Muscle layer of colon (tissue), 2 donors: ENCODE measurements around the gene DHRS13.
"Not testable (repeated sequence)": the region's sequence is repeated elsewhere in the genome, so short reads cannot be mapped to it uniquely, and the experiment has no call there.

Source experiments
- H3K27ac ChIP-seq: one replicate; pipeline ENCODE4 v1.7.0; 2013; ENCODE audit warnings: low read depth, mild to moderate bottlenecking, low read length, moderate library complexity
- H3K27me3 ChIP-seq, 2 donors: one replicate each; pipeline ENCODE4 v1.7.0; 2013; ENCODE audit warnings: low read length in 2 of 2, mild to moderate bottlenecking in 2 of 2; ENCODE audit not compliant: insufficient read depth in 2 of 2, control insufficient read depth in 1 of 2
- H3K36me3 ChIP-seq: one replicate; pipeline ENCODE4 v1.7.0; 2013; ENCODE audit warnings: mild to moderate bottlenecking, low read length; ENCODE audit not compliant: insufficient read depth
- H3K4me1 ChIP-seq: one replicate; pipeline ENCODE4 v1.7.0; 2013; ENCODE audit warnings: mild to moderate bottlenecking, low read length; ENCODE audit not compliant: insufficient read depth
- H3K4me3 ChIP-seq, 2 donors: one replicate each; pipeline ENCODE4 v1.7.0; 2013; ENCODE audit warnings: low read length in 2 of 2, low read depth in 1 of 2, mild to moderate bottlenecking in 1 of 2, moderate library complexity in 1 of 2
- H3K9ac ChIP-seq: one replicate; pipeline ENCODE4 v1.7.0; 2013; ENCODE audit warnings: low read length
- H3K9me3 ChIP-seq: one replicate; pipeline ENCODE4 v1.7.0; 2013; ENCODE audit warnings: mild to moderate bottlenecking, low read length
- donor health status: abdominal sarcoma.
- donor health status: Adenocarcinoma of cecum.

DHRS13 gene

GRCh38 chr17:28878158-28878910 is 24.5 kb downstream of the DHRS13 start:
- no peaks in the 10 kb centered on the region for H3K27me3 ChIP-seq
- H3K27ac ChIP-seq: no peak overlapping the region
- no peaks in the 10 kb centered on the region for H3K9me3 ChIP-seq
- no peak overlapping the region for H3K9ac ChIP-seq
- H3K36me3 ChIP-seq: peaks cover 53% of the 10 kb centered on the region
- no peaks in the 10 kb centered on the region for H3K4me1 ChIP-seq
- H3K4me3 ChIP-seq: no peak overlapping the region

GRCh38 chr17:28877150-28877711 is 25.6 kb downstream of the DHRS13 start:
- not testable (repeated sequence) for H3K9ac ChIP-seq, H3K27ac ChIP-seq, H3K9me3 ChIP-seq, H3K4me1 ChIP-seq, H3K4me3 ChIP-seq, H3K27me3 ChIP-seq
- peaks cover 42% of the 10 kb centered on the region for H3K36me3 ChIP-seq

- no peak overlapping the region for H3K4me3 ChIP-seq
- no peak overlapping the region for H3K27ac ChIP-seq
- no peaks in the 10 kb centered on the region for H3K27me3 ChIP-seq
- no peak overlapping the region for H3K9ac ChIP-seq
- H3K36me3 ChIP-seq: peaks cover 29% of the 10 kb centered on the region
- H3K4me1 ChIP-seq: no peaks in the 10 kb centered on the region
- no peaks in the 10 kb centered on the region for H3K9me3 ChIP-seq
Observed at GRCh38 chr17:28875848-28876550, 26.9 kb downstream of the DHRS13 start.

- Histone ChIP-seq H3K9me3 (no peaks in the 10 kb centered on the region), H3K4me3 (no peak overlapping the region), H3K27ac (no peak overlapping the region), H3K27me3 (no peaks in the 10 kb centered on the region), H3K36me3 (peaks cover 17% of the 10 kb centered on the region), H3K9ac (no peak overlapping the region), H3K4me1 (no peaks in the 10 kb centered on the region)
Observed at GRCh38 chr17:28874750-28875149, 28.1 kb downstream of the DHRS13 start.

- Histone ChIP-seq H3K9me3 (no peaks in the 10 kb centered on the region), H3K4me1 (no peaks in the 10 kb centered on the region), H3K9ac (no peak overlapping the region), H3K36me3 (peaks cover 8% of the 10 kb centered on the region), H3K27ac (no peak overlapping the region), H3K4me3 (no peak overlapping the region), H3K27me3 (no peaks in the 10 kb centered on the region)
Observed at GRCh38 chr17:28873839-28874238, 29.0 kb downstream of the DHRS13 start.

- Histone ChIP-seq H3K9ac (no peak overlapping the region), H3K4me1 (no peaks in the 10 kb centered on the region), H3K4me3 (no peak overlapping the region), H3K36me3 (no peaks in the 10 kb centered on the region), H3K27me3 (no peaks in the 10 kb centered on the region), H3K9me3 (no peaks in the 10 kb centered on the region), H3K27ac (no peak overlapping the region)
Observed at GRCh38 chr17:28871056-28871579, 31.8 kb downstream of the DHRS13 start.

- Histone ChIP-seq H3K36me3 (no peaks in the 10 kb centered on the region), H3K9me3 (no peaks in the 10 kb centered on the region), H3K9ac (no peak overlapping the region), H3K4me1 (no peaks in the 10 kb centered on the region), H3K27me3 (no peaks in the 10 kb centered on the region), H3K4me3 (no peak overlapping the region), H3K27ac (no peak overlapping the region)
Observed at GRCh38 chr17:28867276-28867675, 35.6 kb downstream of the DHRS13 start.

GRCh38 chr17:28865946-28866752 is 36.7 kb downstream of the DHRS13 start:
- Histone ChIP-seq H3K4me1 (no peaks in the 10 kb centered on the region), H3K9ac (no peak overlapping the region), H3K4me3 (no peak overlapping the region), H3K27me3 (no peaks in the 10 kb centered on the region), H3K9me3 (no peaks in the 10 kb centered on the region), H3K27ac (no peak overlapping the region), H3K36me3 (no peaks in the 10 kb centered on the region)

GRCh38 chr17:28864991-28865849 is 37.7 kb downstream of the DHRS13 start:
- Histone ChIP-seq H3K9me3 (no peaks in the 10 kb centered on the region), H3K4me3 (no peak overlapping the region), H3K27ac (no peak overlapping the region), H3K36me3 (peaks cover 6% of the 10 kb centered on the region), H3K4me1 (no peaks in the 10 kb centered on the region), H3K9ac (no peak overlapping the region), H3K27me3 (no peaks in the 10 kb centered on the region)

- H3K27ac ChIP-seq: no peak overlapping the region
- no peaks in the 10 kb centered on the region for H3K9me3 ChIP-seq
- H3K9ac ChIP-seq: no peak overlapping the region
- H3K4me3 ChIP-seq: no peak overlapping the region
- H3K4me1 ChIP-seq: no peaks in the 10 kb centered on the region
- no peaks in the 10 kb centered on the region for H3K27me3 ChIP-seq
- peaks cover 11% of the 10 kb centered on the region for H3K36me3 ChIP-seq
Observed at GRCh38 chr17:28863953-28864352, 38.9 kb downstream of the DHRS13 start.
